GM12872 (cell line): Measurements from ENCODE around the gene NPBWR2.
A peak's percentile ranks its signal among the peaks of the same experiment; 100 is the strongest.

Source experiments
- CTCF ChIP-seq: IDR thresholded peaks from 3 replicates; pipeline ENCODE4 v1.5.1; 2011; ENCODE audit warnings: low read depth, mild to moderate bottlenecking, low read length, moderate library complexity; ENCODE audit not compliant: insufficient read depth

The NPBWR2 gene

GRCh38 chr20:64053841-64054661, 53.3 kb downstream of the NPBWR2 start:
- TF ChIP-seq CTCF, result peak; percentile 58
